Activated CD4-positive, alpha-beta T cell treated with anti-CD3 and anti-CD28 coated beads, Interleukin-2, amount 50 U/mL, for 16 hours (primary cell): ENCODE measurements around the gene XYLT1.

Experiments
- DNase-seq: peaks from one replicate; pipeline ENCODE4 v3.0.0-alpha.2; 2020

XYLT1 gene

GRCh38 chr16:17304106-17304490 is 166.7 kb downstream of the XYLT1 start:
- DNase-seq: no peak

- no peak for DNase-seq
Observed at GRCh38 chr16:17303101-17303500, 167.7 kb downstream of the XYLT1 start.

- DNase-seq: no peak
Observed at GRCh38 chr16:17302620-17303019, 168.1 kb downstream of the XYLT1 start.

- DNase-seq: no peak
Observed at GRCh38 chr16:17302214-17302613, 168.5 kb downstream of the XYLT1 start.

- no peak for DNase-seq
Observed at GRCh38 chr16:17301593-17302135, 169.1 kb downstream of the XYLT1 start.

- no peak for DNase-seq
Observed at GRCh38 chr16:17301184-17301583, 169.6 kb downstream of the XYLT1 start.

GRCh38 chr16:17299790-17300189 is 171.0 kb downstream of the XYLT1 start:
- no peak for DNase-seq

GRCh38 chr16:17298238-17298637 is 172.5 kb downstream of the XYLT1 start:
- no peak for DNase-seq

- DNase-seq: no peak
Observed at GRCh38 chr16:17296431-17296830, 174.3 kb downstream of the XYLT1 start.

- DNase-seq: no peak
Observed at GRCh38 chr16:17295948-17296347, 174.8 kb downstream of the XYLT1 start.

- DNase-seq: no peak
Observed at GRCh38 chr16:17294856-17295255, 175.9 kb downstream of the XYLT1 start.

- no peak for DNase-seq
Observed at GRCh38 chr16:17293813-17294558, 176.8 kb downstream of the XYLT1 start.

GRCh38 chr16:17291289-17291688 is 179.5 kb downstream of the XYLT1 start:
- DNase-seq: no peak

GRCh38 chr16:17289674-17290635 is 180.8 kb downstream of the XYLT1 start:
- no peak for DNase-seq

GRCh38 chr16:17289050-17289449 is 181.7 kb downstream of the XYLT1 start:
- no peak for DNase-seq

GRCh38 chr16:17287166-17287800 is 183.5 kb downstream of the XYLT1 start:
- DNase-seq: no peak

GRCh38 chr16:17286443-17286842 is 184.3 kb downstream of the XYLT1 start:
- DNase-seq: no peak

- DNase-seq: no peak
Observed at GRCh38 chr16:17283016-17283415, 187.7 kb downstream of the XYLT1 start.

- no peak for DNase-seq
Observed at GRCh38 chr16:17282247-17282646, 188.5 kb downstream of the XYLT1 start.

GRCh38 chr16:17281052-17281451 is 189.7 kb downstream of the XYLT1 start:
- DNase-seq: no peak

GRCh38 chr16:17278988-17279387 is 191.8 kb downstream of the XYLT1 start:
- DNase-seq: no peak

GRCh38 chr16:17277981-17278381 is 192.8 kb downstream of the XYLT1 start:
- no peak for DNase-seq

- no peak for DNase-seq
Observed at GRCh38 chr16:17276610-17277009, 194.2 kb downstream of the XYLT1 start.
